HK-2 (cell line): Measurements from ENCODE around the gene PRPH2.
A peak's percentile ranks its signal among the peaks of the same experiment; 100 is the strongest.
"Not testable (repeated sequence)": the region's sequence is repeated elsewhere in the genome, so short reads cannot be mapped to it uniquely, and the experiment has no call there.

Experiments used
- DNase-seq: peaks from one replicate; pipeline ENCODE4 v3.0.0-alpha.2; 2018; ENCODE audit not compliant: unreplicated experiment

The PRPH2 gene

DNA sequence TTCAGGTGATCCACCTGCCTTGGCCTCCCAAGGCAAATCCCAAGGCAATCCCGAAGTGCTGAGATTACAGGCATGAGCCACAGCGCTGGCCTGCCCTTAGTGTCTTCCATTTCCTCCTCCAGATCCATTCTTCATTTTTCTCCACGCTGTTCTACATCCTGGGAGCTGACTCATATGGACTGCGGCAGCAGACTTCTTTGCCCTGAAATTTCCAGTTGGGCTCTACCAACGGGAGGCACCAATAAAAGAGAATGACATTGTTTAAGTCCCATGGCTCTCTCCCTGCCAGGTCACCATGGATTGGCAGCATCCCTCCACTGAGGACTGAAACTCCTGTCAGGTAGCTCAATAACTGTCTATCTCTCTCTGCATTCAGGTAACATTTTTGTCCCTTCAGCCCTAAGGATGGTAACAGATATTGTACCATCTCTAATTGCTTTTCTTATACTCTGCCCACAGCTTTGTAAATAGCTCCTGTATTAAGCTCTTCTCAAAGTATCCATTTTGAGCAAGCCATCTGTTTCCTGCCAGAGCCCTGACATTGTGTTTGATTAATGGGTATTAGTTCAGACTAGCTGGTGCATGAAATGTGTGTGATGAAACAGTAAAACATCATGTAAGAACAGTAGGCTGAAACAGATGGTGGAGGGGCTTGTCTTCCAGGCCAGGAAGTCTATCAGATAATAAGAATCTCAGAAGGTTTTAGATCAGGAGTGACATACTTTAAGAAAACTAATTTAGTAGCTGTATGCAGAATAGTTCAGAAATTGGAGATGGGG, 19.9 kb upstream of the PRPH2 start:
- DNase-seq: no peak

DNA sequence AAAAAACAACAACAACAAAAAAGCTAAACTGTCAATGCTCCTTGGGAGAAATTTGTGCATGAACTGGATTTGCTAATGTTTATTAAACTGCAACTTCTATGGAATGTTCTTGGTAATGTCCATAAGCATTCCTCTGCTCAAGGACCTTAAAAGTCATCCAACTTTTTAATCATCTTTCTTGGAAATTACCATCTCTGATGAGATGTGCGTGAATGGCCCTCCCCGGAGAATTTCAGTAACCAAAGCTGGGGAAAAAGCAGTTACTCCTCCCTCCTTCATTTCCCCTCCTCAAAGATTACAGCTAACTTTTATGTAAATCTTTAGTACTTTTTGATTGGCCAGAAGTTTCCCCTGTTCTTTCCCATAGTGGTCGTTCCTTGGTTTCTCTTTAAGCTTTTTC, 18.3 kb upstream of the PRPH2 start:
- no peak for DNase-seq

DNA sequence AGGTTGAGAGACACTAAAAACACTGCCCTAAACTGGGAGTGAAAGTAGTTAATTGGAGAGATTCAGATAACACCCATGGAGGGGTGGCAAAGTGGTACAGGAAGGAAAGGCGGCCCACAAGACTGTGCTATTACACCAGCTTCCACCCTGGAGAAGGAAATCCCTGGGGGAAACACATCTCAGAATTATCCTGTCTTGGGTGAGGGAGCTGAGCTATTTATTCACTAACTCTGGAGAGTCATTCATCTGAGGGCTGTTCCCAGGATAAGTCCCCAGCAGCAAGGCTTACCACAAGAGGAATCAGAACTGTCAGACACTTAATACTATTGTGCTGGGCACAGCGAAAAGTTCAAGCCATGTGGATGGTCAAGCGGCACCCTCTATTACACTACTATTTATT, 13.6 kb upstream of the PRPH2 start:
- peak; percentile 43 for DNase-seq

DNA sequence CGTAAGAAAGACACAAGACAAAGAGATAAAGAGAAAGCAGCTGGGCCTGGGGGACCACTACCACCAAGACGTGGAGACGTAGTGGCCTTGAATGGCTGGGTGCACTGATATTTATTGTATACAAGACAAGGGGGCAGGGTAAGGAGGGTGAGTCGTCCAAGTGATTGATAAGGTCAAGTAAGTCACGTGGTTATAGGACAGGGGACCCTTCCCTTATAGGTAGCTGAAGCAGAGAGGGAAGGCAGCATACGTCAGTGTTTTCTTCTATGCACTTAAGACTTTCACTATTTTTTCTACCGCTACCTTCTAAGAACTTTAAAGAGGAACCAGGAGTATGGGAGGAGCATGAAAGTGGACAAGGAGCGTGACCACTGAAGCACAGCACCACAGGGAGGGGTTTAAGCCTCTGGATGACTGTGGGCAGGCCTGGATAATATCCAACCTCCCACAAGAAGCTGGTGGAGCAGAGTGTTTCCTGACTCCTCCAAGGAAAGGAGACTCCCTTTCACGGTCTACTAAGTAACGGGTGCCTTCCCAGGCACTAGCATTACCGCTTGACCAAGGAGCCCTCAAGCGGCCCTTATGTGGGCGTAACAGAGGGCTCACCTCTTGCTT, 11.6 kb upstream of the PRPH2 start:
- peak; percentile 63 for DNase-seq

DNA sequence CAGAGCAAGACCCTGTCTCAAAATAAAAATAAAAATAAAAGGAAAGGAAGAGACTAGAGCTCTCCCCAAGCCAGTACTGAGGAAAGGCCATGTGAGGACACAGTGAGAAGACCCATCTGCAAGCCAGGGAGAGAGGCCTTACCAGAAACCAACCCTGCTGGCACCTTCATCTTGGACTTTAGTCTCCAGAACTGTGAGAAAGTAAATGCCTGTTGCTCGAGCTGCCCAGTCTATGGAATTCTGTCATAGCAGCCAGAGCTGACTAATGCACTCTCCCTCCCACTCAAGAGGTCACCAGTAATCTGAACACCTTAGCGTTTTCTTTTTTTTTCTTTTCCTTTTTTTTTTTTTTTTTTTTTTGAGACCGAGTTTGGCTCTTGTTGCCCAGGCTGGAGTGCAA, 7.3 kb upstream of the PRPH2 start:
- no peak for DNase-seq

DNA sequence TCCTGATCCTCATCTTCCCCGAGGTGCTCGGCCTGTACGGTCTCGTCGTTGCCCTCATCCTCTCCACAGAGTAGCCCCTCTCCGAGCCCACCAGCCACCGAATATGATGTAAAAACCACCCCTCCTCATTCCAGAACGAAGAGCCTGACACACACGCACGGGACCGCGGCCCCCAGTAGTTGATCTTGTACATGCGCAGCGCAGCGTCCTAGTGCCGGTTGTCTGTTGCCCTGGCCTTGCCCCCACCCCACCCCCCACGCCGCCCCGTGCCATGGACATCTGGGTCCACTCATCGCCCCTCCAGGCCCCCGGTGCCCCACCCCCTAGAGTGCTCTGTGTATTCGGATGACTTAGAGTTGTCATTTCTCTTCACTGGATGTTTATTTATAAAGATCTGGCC, 5.2 kb upstream of the PRPH2 start:
- DNase-seq: no peak

DNA sequence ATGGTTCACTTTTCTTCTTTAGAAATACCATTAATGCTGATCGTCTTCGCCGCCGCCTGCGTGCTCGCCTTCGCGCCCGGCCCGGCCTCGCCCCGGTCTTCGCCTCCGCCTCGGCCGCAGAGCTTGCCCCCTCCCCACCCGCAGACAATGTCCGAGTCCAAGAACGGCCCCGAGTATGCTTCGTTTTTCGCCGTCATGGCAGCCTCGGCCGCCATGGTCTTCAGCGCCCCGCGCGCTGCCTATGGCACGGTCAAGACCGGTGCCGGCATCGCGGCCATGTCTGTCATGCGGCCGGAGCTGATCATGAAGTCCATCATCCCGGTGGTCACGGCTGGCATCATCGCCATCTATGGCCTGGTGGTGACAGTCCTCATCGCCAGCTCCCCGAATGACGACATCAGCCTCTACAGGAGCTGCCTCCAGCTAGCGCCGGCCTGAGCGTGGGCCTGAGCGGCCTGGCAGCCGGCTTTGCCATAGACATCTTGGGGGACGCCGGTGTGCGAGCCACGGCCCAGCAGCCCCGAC, 4.8 kb upstream of the PRPH2 start:
- no peak for DNase-seq

DNA sequence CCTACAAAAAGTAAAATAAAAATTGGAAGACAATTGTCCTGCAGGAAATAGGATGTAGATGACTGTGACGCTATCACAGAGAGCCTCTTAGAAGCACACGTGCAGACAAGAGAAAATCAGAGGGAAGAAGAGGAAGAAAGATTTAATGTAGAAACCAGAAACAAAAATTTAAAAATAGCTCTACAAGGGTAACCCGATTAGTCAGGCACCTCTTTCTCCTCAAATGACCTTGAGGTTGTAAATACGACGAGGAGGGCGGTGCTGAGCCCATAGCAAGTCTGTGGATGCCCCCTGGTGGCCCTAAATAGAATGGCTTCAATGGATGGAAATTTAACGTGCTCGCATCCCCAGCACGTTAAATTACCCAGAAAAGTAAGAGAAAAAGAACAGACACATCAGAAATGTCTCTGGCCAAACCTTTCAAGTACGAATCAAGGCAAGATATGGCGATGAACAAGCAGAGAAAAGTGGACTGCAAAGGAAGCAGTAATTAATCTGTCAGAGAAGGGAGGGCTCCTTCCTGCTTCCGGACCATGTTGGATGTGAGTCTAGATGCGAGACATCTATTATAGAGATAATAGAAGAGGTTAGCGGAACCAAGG, 4.2 kb upstream of the PRPH2 start:
- DNase-seq: peak; percentile 50

DNA sequence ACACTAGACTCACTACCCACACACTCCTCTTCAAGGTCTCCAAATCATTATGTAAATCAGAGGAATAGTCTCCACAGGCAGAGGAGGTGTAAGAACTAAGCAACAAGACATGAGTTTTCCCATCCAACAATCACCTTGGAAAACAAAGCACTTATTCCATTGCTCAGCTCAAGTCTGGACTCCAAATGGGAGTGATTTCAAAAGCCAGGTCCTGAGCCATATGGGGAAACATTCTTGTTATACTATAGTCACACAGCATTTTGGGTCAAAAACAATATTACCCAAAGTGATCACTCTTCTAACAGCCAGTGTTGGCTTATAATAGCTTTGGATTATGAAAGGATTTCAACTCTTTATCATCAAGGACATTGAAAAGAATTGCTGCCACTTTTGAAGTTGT, 3.6 kb upstream of the PRPH2 start:
- DNase-seq: no peak

DNA sequence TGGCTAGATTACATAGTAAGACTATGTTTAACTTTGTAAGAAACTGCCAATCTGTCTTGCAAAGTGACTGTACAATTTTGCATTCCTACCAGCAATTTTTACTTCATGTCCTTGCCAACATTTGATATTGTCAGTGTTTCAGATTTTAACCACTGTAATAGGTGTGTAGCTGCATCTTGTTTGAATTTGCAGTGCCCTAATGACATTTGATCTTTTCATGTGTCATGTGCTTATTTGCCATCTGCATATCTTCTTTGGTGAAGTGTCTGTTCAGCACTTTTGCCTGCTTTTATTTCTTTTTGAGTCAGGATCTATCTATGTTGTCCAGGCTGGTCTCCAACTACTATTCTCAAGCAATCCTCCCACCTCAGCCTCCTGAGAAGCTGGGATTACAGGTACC, 2.4 kb upstream of the PRPH2 start:
- no peak for DNase-seq

DNA sequence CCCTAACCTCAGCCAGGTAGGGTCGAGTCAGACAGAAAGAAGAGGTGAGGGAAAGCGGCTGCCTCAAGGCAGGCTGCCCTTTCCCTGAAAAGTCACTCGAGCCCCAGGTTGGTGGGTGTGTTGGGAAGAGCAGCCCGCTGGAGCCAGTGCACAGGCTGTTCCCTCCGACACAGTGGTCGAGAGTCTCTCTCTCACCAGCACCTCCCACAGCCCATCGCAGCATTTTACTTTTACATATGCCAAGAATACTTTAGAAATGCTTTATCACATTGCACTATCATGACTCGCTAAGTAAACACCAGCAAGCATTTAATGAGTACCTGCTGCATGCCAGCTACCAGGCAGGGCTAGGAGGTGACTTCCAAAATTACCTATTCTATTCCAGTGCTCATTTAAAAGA, 1.7 kb downstream of the PRPH2 start:
- no peak for DNase-seq

DNA sequence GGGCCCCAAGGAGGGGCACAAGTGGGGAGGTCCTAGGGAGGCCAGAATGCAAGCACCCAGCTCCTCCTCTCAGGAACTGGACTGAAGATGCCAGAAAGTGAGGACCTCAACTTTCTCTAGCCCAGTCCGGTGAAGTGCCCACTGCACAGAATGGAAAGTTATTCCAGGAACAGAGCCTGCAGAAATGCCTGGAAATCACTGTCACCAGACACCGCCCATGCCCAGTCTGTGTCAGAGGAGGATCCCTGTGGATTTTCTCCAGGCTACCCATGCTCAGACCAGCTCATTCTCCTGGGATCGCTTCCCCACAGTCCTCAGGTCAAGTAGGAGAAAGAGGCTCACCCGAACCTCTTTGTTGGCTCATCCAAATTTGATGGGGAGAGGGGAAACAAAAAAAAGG, 6.5 kb downstream of the PRPH2 start:
- no peak for DNase-seq

DNA sequence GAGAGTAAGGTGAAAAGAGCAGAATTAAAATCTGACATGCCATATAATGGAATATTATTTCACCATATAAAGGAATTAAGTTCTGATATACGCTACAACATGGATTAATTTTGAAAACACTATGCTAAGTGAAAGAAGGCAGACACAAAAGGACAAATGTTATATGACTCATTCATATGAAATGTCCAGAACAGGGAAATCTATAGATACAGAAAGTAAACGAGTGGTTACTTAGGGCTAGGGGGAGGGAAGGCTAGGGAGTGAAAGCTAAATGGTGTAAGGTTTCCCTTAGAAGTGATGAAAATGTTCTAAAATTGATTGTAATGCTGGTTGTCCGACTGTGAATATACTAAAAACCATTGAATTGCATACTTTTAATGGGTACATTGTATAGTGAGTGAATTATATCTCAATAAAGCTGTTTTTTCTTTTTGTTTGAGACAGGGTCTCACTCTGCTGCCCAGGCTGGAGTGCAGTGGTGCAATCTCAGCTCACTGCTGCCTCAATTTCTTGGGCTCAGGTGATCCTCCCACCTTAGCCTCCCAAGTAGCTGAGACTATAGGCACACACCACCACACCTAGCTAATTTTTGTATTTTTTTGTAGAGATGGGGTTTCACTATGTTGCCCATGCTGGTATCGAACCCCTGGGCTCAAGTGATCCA, 8.2 kb downstream of the PRPH2 start:
- DNase-seq: no peak

DNA sequence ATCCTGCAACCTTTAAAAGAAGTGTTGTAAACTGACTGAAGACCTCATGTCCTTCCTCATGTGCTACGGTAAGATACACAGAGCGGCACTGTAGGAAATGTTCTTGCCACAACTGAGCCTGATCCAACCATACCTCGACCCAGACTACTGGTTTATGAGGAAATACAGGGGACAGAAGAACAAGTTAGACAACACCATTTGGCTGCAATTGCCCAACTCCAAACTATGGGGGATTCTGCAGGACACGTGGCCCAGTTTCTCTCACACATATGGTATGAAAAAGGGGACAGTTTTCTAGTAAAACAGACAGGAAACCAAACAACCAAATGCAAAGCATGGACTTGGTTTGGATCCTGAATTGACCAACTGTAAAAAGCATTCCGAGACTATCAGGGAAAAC, 10.5 kb downstream of the PRPH2 start:
- no peak for DNase-seq

DNA sequence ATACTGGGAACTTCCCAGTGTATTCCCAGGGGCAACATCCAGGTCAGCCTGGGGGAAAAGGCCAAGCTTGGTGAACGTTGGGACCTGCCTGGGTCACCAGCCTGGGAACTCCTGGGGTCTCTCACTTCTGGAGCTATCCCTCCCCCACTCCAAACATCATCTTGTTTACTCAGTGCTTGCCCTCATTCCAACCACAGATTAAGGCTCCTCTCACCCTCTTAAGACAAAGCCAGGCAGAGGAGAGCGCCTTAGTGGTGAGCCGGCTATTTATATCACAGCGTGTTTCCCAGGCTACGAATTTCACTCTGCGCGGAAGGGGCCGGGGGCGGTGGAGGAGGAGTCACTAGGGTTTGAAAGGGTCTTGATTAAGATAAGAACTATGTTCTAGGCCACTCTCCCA, 12.1 kb downstream of the PRPH2 start:
- DNase-seq: no peak

DNA sequence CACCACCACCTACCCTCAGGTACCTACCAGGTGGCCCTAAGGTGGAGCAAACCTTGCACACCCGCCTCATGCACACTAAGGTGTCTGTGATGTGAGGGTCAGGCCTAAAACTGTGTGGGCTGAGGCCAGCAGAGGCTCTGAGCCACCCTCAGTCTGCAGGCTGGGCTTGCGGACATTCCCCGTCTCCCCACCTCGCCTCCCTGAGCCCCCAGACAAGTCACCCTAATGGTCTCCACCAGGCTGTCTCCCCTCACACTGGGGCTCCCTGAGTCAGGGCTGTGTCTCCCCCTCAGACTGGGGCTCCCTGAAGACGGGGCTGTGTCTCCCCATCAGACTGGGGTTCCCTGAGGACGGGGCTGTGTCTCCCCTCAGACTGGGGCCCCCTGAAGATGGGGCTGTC, 12.5 kb downstream of the PRPH2 start:
- DNase-seq: no peak

DNA sequence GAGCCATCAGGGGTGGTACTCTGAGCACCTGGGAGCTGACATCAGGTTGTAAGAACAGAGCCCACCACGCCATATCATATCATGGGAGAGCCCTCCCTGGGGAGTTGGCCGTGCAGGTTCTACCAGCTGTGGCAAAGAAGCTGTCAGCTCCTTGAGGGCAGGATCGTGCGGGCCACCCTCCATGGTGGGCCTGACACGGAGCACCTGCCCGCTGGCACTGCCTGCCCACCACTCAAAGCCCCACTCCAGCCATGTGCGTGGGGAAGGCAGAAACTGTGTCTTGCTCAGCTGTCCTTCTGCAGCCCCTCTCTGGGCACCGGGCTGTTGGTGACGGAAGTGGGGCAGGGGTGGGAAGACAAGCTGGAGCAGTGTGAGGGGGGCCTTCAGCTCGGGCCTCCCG, 14.3 kb downstream of the PRPH2 start:
- no peak for DNase-seq

DNA sequence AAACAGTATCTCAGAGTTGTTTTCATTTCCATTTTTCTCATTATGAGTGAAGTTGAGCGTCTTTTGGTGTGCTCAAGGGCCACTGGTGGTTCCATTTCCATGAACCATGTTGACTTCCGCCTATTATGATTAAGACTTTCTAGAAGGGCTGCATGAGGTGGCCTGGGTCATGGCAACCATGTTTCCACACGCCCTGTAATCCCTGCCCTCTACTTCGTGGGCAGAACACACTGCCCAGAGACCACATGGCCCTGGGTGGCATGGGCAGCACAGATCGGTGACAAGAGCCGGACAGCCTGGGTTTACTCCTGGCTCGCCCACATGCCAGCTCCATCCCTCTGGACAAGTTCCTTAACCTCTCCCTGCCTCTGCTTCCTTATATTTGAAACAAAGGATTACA, 14.8 kb downstream of the PRPH2 start:
- DNase-seq: no peak

DNA sequence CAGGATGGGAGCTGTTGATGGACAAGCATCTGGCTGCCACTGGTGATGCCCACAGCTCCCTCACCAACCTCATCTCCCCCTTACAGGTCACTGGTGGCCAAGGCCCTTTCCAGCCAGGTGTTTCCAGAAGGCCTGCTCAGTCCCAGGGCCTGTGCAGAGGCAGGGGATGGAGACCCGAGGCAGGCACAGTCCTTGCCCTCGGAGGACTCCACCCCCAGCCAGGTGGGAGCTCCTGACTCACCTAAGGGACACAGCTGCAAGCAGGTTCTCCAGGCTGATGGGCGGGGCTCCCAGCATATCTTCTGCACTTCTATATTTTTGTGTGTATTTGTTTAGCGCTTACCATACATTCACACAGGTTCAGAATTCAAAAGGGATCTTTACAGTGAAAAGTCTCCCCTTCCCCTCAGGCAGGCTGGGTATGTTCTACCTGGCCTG, 17.4 kb downstream of the PRPH2 start:
- no peak for DNase-seq

DNA sequence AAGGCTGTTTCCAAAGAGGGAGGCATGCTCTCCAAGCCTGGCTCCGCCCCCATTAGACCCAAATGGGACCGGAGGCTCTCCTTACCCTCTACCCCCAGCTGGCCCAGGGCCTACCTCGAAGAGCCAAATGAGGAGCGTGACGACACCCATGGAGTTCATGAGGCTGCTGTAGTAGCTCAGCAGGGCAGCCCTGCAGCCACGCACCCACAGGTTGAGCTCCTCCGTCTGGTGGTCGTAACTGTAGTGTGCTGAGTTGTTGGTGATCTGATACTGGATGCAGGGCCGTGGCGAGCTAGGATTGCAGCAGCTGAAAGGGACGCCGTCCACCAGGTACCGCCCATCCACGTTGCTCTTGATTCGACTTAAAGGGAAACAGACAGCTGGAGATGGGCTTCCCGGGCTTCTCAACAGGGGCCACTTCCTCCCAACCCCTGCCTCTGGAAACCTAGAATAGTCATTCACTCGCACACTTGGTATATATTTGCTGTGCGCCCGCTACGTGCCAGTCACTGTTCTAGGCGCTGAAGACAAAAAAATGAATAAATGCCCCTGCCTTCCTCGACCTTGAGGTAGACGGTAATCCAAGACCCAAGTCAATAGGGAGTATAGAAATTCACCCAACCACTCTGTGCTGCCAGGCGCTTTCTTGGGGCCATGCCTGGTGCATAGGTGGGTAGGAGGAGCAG, 18.0 kb downstream of the PRPH2 start:
- DNase-seq: no peak

DNA sequence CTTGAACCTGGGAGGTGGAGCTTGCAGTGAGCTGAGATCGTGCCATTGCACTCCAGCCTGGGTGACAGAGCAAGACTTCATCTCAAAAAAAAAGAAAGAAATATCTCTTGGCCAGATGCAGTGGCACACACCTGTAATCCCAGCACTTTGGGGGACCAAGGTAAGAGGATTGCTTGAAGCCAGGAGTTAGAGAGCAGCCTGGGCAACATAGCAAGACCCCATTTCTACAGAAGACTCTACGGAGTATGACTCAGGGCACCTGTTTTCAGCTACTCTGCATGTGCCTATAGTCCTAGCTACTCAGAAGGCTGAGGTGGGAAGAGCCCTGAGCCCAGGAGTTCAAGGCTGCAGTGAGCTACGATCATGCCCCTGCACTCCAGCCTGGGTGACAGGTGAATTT, 19.6 kb downstream of the PRPH2 start:
- DNase-seq: not testable (repeated sequence)

DNA sequence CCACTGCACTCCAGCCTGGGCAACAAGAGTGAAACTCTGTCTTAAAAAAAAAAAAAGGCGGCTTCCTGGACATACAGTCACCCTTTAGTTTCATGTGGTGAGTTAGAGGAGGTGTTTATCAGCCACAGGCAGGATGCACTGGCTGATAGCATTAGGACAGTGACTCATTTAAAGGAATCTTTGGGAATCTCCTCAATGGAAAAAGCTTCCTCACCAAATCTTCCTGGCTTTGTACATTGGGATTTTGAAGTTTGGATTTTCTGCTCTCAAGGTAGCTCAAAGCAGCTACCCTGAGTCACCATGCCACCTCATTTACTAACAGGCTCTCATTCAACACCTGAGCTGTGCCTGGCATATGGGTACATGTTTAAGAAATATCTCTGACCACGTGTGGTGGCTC, 20.2 kb downstream of the PRPH2 start:
- DNase-seq: peak; percentile 37
